H1 (cell line): ENCODE data around the gene RAB3C. TPM values are rescaled to one million over a fixed set of nuclear protein-coding genes. Genes with fewer than 3 reads are reported as not detected.

ENCODE experiments used
- CTCF ChIA-PET: fragments of 300-600 bp; sonication (Branson Sonifier 250); formaldehyde crosslinking; loops from one replicate; lab custom pipeline; 2021; ENCODE audit not compliant: partially characterized antibody; lab: Charles Lee
- POLR2A ChIA-PET: fragments of 300-600 bp; sonication (Branson Sonifier 250); formaldehyde crosslinking; loops from one replicate; lab custom pipeline; 2021; ENCODE audit warnings: inconsistent platforms; ENCODE audit not compliant: partially characterized antibody; lab: Charles Lee
- DNase-seq, 2 experiments: peaks; one replicate each; pipeline versions ENCODE4 v3.0.0 to v3.0.0-alpha.2; 2010 to 2022; ENCODE audit warnings: low spot score in 2 of 2, low read depth in 1 of 2, mixed read lengths in 1 of 2
- FAIRE-seq: peaks from 2 replicates; lab custom pipeline; 2011; peaks lifted over from hg19 to GRCh38; lab: Jason Lieb, UNC
- H2AFZ ChIP-seq: 2 replicates; pipeline ENCODE4 v1.8.1; 2012; ENCODE audit warnings: low read length, inconsistent platforms
- H2AK5ac ChIP-seq: 2 replicates; pipeline ENCODE4 v1.6.1; 2013; ENCODE audit warnings: low read depth, low read length
- H2BK120ac ChIP-seq: replicated peaks from 2 replicates; pipeline ENCODE3; 2013; ENCODE audit warnings: low read depth, low read length, inconsistent platforms
- H2BK12ac ChIP-seq: 2 replicates; pipeline ENCODE4 v1.6.1; 2013; ENCODE audit warnings: low read depth, low read length
- H2BK15ac ChIP-seq: 2 replicates; pipeline ENCODE4 v1.6.1; 2013; ENCODE audit warnings: low read length
- H2BK20ac ChIP-seq: 2 replicates; pipeline ENCODE4 v1.6.1; 2013; ENCODE audit warnings: low read length
- H2BK5ac ChIP-seq: 2 replicates; pipeline ENCODE4 v1.6.1; 2013; ENCODE audit warnings: low read depth, low read length
- H3K14ac ChIP-seq: 2 replicates; pipeline ENCODE4 v1.6.1; 2013; ENCODE audit warnings: inconsistent platforms; ENCODE audit not compliant: insufficient read length
- H3K18ac ChIP-seq: 2 replicates; pipeline ENCODE4 v1.6.1; 2013; ENCODE audit warnings: low read length; ENCODE audit errors: extremely low read depth
- H3K23ac ChIP-seq: 2 replicates; pipeline ENCODE4 v1.6.1; 2013; ENCODE audit warnings: inconsistent platforms; ENCODE audit not compliant: insufficient read length
- H3K23me2 ChIP-seq: 2 replicates; pipeline ENCODE4 v1.6.1; 2013; ENCODE audit warnings: low read depth, low read length
- H3K27ac ChIP-seq: 2 replicates; pipeline ENCODE4 v1.6.1; 2011; ENCODE audit warnings: low read depth, low read length, inconsistent platforms
- H3K27me3 ChIP-seq, 4 experiments: replicated peaks in 1 of 4; 1 replicate in 1 of 4; 2 replicates in 3 of 4; pipeline versions ENCODE4 v1.6.1 to v1.8.1; 2011 to 2013; ENCODE audit warnings: low read length in 3 of 4, mild to moderate bottlenecking in 3 of 4, inconsistent platforms in 2 of 4, mixed read lengths in 2 of 4, moderate library complexity in 1 of 4; ENCODE audit not compliant: control insufficient read depth in 3 of 4, insufficient read depth in 3 of 4; ENCODE audit errors: extremely low read depth in 1 of 4
- H3K36me3 ChIP-seq, 4 experiments: 2 replicates each; pipeline versions ENCODE4 v1.6.1 to v1.8.1; 2011 to 2013; ENCODE audit warnings: mild to moderate bottlenecking in 4 of 4, low read length in 3 of 4, moderate library complexity in 2 of 4, control low read depth in 1 of 4, inconsistent platforms in 1 of 4; ENCODE audit not compliant: insufficient read depth in 4 of 4, control insufficient read depth in 2 of 4
- H3K4ac ChIP-seq: replicated peaks from 2 replicates; pipeline ENCODE3; 2013; ENCODE audit warnings: low read length, low read depth, mixed read lengths, inconsistent platforms; ENCODE audit not compliant: insufficient read length
- H3K4me1 ChIP-seq, 4 experiments: replicated peaks in 1 of 4; 1 replicate in 1 of 4; 2 replicates in 3 of 4; pipeline versions ENCODE4 v1.6.1 to v1.8.1; 2011 to 2013; ENCODE audit warnings: low read length in 3 of 4, inconsistent platforms in 2 of 4, mixed read lengths in 1 of 4; ENCODE audit not compliant: insufficient read depth in 4 of 4, control insufficient read depth in 3 of 4
- H3K4me2 ChIP-seq, 2 experiments: 2 replicates each; pipeline versions ENCODE4 v1.6.1 to v1.8.1; 2011 to 2013; ENCODE audit warnings: low read depth in 2 of 2, low read length in 2 of 2, control low read depth in 1 of 2, inconsistent platforms in 1 of 2, mild to moderate bottlenecking in 1 of 2; ENCODE audit not compliant: insufficient read depth in 1 of 2
- H3K4me3 ChIP-seq, 4 experiments: fragments of 200-600, 300-600 bp in 1 of 4; sonication (generic), shearing (Covaris generic), sonication (Bioruptor Twin) in 1 of 4; 2 replicates each; pipeline versions ENCODE4 v1.5.1 to v1.8.1; 2011 to 2016; ENCODE audit warnings: low read length in 4 of 4, low read depth in 3 of 4, control low read depth in 2 of 4, inconsistent platforms in 2 of 4, mild to moderate bottlenecking in 2 of 4, mixed read lengths in 1 of 4, moderate library complexity in 1 of 4; ENCODE audit not compliant: insufficient read depth in 2 of 4; ENCODE audit errors: extremely low read depth in 1 of 4
- H3K56ac ChIP-seq: replicated peaks from 2 replicates; pipeline ENCODE3; 2013; ENCODE audit warnings: low read depth, mild to moderate bottlenecking, mixed read lengths, low read length, inconsistent platforms; ENCODE audit not compliant: insufficient read length
- H3K79me1 ChIP-seq: 2 replicates; pipeline ENCODE4 v1.6.1; 2013; ENCODE audit warnings: low read depth, low read length, control low read depth
- H3K79me2 ChIP-seq, 2 experiments: 2 replicates each; pipeline versions ENCODE4 v1.6.1 to v1.8.1; 2012 to 2013; ENCODE audit warnings: low read length in 2 of 2, mild to moderate bottlenecking in 2 of 2, inconsistent platforms in 1 of 2; ENCODE audit not compliant: insufficient read depth in 2 of 2, control insufficient read depth in 1 of 2
- H3K9ac ChIP-seq, 4 experiments: replicated peaks in 1 of 4; 1 replicate in 1 of 4; 2 replicates in 3 of 4; pipeline versions ENCODE4 v1.6.1 to v1.8.1; 2011 to 2013; ENCODE audit warnings: low read depth in 3 of 4, low read length in 3 of 4, control low read depth in 2 of 4, mild to moderate bottlenecking in 2 of 4, moderate library complexity in 2 of 4, inconsistent platforms in 1 of 4; ENCODE audit errors: extremely low read depth in 1 of 4
- H3K9me3 ChIP-seq, 2 experiments: 2 replicates each; pipeline versions ENCODE4 v1.6.1 to v1.8.1; 2012 to 2013; ENCODE audit warnings: mild to moderate bottlenecking in 2 of 2, moderate library complexity in 2 of 2, control low read depth in 1 of 2, inconsistent platforms in 1 of 2, low read depth in 1 of 2, low read length in 1 of 2, mixed read lengths in 1 of 2; ENCODE audit not compliant: insufficient read depth in 2 of 2
- H4K20me1 ChIP-seq, 2 experiments: replicated peaks in 1 of 2; 2 replicates each; pipeline versions ENCODE3 to v1.8.1; 2011 to 2013; ENCODE audit warnings: inconsistent platforms in 2 of 2, low read length in 2 of 2, mild to moderate bottlenecking in 1 of 2; ENCODE audit not compliant: insufficient read depth in 2 of 2, control insufficient read depth in 1 of 2
- H4K5ac ChIP-seq: 2 replicates; pipeline ENCODE4 v1.6.1; 2013; ENCODE audit warnings: low read length, low read depth, mixed read lengths, inconsistent platforms; ENCODE audit not compliant: insufficient read length
- H4K8ac ChIP-seq: 2 replicates; pipeline ENCODE4 v1.8.0; 2013; ENCODE audit warnings: mild to moderate bottlenecking, moderate library complexity, low read length, inconsistent platforms; ENCODE audit not compliant: insufficient read depth; ENCODE audit errors: extremely low read depth
- H4K91ac ChIP-seq: replicated peaks from 2 replicates; pipeline ENCODE3; 2013; ENCODE audit warnings: low read length, mixed read lengths, inconsistent platforms; ENCODE audit not compliant: insufficient read length
- ASH2L ChIP-seq: fragments of 200-600, 300-600 bp; sonication (generic); IDR thresholded peaks from one replicate; pipeline ENCODE4 v1.7.1; 2017; ENCODE audit warnings: low read length
- BCL11A ChIP-seq, 2 experiments: IDR thresholded peaks; one replicate each; pipeline ENCODE4 v1.6.1; 2011; ENCODE audit warnings: low read depth in 2 of 2, low read length in 2 of 2, mild to moderate bottlenecking in 2 of 2
- CREB1 ChIP-seq: IDR thresholded peaks from 2 replicates; pipeline ENCODE4 v1.6.1; 2012; ENCODE audit warnings: inconsistent platforms
- KDM1A ChIP-seq: fragments of 200-600, 300-600 bp; sonication (generic); IDR thresholded peaks from 2 replicates; pipeline ENCODE4 v1.7.1; 2016; ENCODE audit warnings: mild to moderate bottlenecking, low read length, borderline replicate concordance
- KDM4A ChIP-seq: IDR thresholded peaks from one replicate; pipeline ENCODE4 v1.7.1; 2012; ENCODE audit warnings: low read depth, mild to moderate bottlenecking, moderate library complexity, low read length, inconsistent platforms; ENCODE audit not compliant: severe bottlenecking
- MAFK ChIP-seq: IDR thresholded peaks from 2 replicates; pipeline ENCODE4 v1.6.1; 2012; ENCODE audit warnings: low read depth, mild to moderate bottlenecking, improper control_type of control experiment, low read length
- PHF8 ChIP-seq: fragments of 200-600 bp; sonication (generic); conservative IDR thresholded peaks from 2 replicates; pipeline ENCODE4 v1.7.1; 2012; ENCODE audit warnings: low read depth, mild to moderate bottlenecking, inconsistent platforms, low read length, moderate library complexity
- SIN3A ChIP-seq, 2 experiments: IDR thresholded peaks in 1 of 2; conservative IDR thresholded peaks in 1 of 2; 2 replicates each; pipeline ENCODE4 v1.6.1; 2011 to 2012; ENCODE audit warnings: low read length in 2 of 2, improper control_type of control experiment in 1 of 2, low read depth in 1 of 2, mild to moderate bottlenecking in 1 of 2
- SIX5 ChIP-seq: IDR thresholded peaks from 2 replicates; pipeline ENCODE4 v1.6.1; 2011; ENCODE audit warnings: mild to moderate bottlenecking, low read depth, low read length
- SRF ChIP-seq: IDR thresholded peaks from 2 replicates; pipeline ENCODE4 v1.6.1; 2011; ENCODE audit warnings: mild to moderate bottlenecking, low read depth, low read length, moderate library complexity
- TAF1 ChIP-seq: IDR thresholded peaks from 2 replicates; pipeline ENCODE4 v1.6.1; 2011; ENCODE audit warnings: mild to moderate bottlenecking, low read depth, low read length
- WGBS, 2 experiments: shearing (Covaris generic) in 1 of 2; methylation state at CpG; one replicate each; pipeline versions ENCODE4 v1.1.6 to v1.1.7; 2013 to 2015; ENCODE audit warnings: low lambda C conversion rate in 2 of 2, mixed read lengths in 2 of 2, inconsistent platforms in 1 of 2, low coverage in 1 of 2, missing lambda C conversion rate in 1 of 2; ENCODE audit not compliant: insufficient replicate concordance in 2 of 2, insufficient coverage in 1 of 2, insufficient read length in 1 of 2; ENCODE audit errors: extremely low coverage in 1 of 2, missing lambda C conversion rate in 1 of 2; 5-methylcytosine and 5-hydroxymethylcytosine counted together
- polyA plus RNA-seq, 7 experiments: library from polyadenylated mRNA; depleted of rRNA in 3 of 7; stranded (reverse) in 5 of 7; unstranded in 2 of 7; fragments of >200 nt in 5 of 7; fragments of 200-250 nt in 2 of 7; gene quantifications; 1 replicate in 5 of 7; 2 replicates in 1 of 7; 4 replicates in 1 of 7; pipeline versions ENCODE4 v1.2.1 to v1.2.3, GENCODE V29; 2011 to 2013; ENCODE audit warnings: missing spikeins in 2 of 7, mixed read lengths in 2 of 7
- total RNA-seq: library from RNA; stranded (reverse); fragmentation: NEBNext Ultra II Directional; extraction: Animal tissue kit (Norgen Biotek cat#: 25700); gene quantifications from 2 replicates; pipeline ENCODE4 v1.2.1, GENCODE V29; 2021

The RAB3C gene
- total and polyA plus RNA-seq, 2 of the 8 experiments (the other 6 are each of a cell fraction or from before 2014, with no cell fraction given) = 14.7 to 18.3 TPM

GRCh38 chr5:58582019-58582802 is 664 bp upstream of the RAB3C start:
- H3K56ac ChIP-seq = peak overlapping the region; percentile 7
- H3K79me1 ChIP-seq = no peaks in the 10 kb centered on the region
- H3K23me2 ChIP-seq = peaks cover 14% of the 10 kb centered on the region
- no peak overlapping the region for H2BK15ac ChIP-seq
- H3K4me1 ChIP-seq = peaks cover 0 to 8% (median under 1%) of the 10 kb centered on the region in 4 experiments; a peak in 4 of 7 replicates
- no peaks in the 10 kb centered on the region for H3K9me3 ChIP-seq
- H3K14ac ChIP-seq = no peak overlapping the region
- H2BK20ac ChIP-seq = no peak overlapping the region
- H4K5ac ChIP-seq = no peak overlapping the region
- peak overlapping the region; percentile 91 for H2AFZ ChIP-seq
- H3K4me2 ChIP-seq = peak overlapping the region; percentile 81 to 100
- no peak overlapping the region for H3K27ac ChIP-seq
- WGBS, 2 experiments = 1% methylated on average over 35 of the region's 38 CpGs; no CpG with 5 or more reads in 1 of the 2 experiments
- POLR2A ChIA-PET = interaction anchor here (1.5 kb wide), 1 partner anchor 42 kb away, joined by 3 read pairs; no protein-coding TSS in a partner anchor
- H4K8ac ChIP-seq = no peak overlapping the region
- FAIRE-seq = no peak
- peak overlapping the region; percentile 5; the same call in 1 of the 2 replicates for H3K18ac ChIP-seq
- no peaks in the 10 kb centered on the region for H3K79me2 ChIP-seq
- H2BK120ac ChIP-seq = no peak overlapping the region
- peak in 1 of 2 experiments; percentile 57 for DNase-seq
- CTCF ChIA-PET = interaction anchor here (0.6 to 1.7 kb wide), 8 partner anchors 11 to 649 kb away, joined by 3 to 4 read pairs (median 4); no protein-coding TSS in a partner anchor
- H4K91ac ChIP-seq = no peak overlapping the region
- H3K4me3 ChIP-seq = peak overlapping the region; percentile 84 to 96 (median 92)
- H3K23ac ChIP-seq = no peak overlapping the region
- H2BK5ac ChIP-seq = no peak overlapping the region; the same call in 1 of the 2 replicates
- no peak overlapping the region for H2AK5ac ChIP-seq
- H3K9ac ChIP-seq = peak overlapping the region; percentile 50 to 61 (median 54)
- no peaks in the 10 kb centered on the region for H3K36me3 ChIP-seq
- peaks cover 0 to 4% (median 2%) of the 10 kb centered on the region in 4 experiments; a peak in 2 of 7 replicates for H3K27me3 ChIP-seq
- no peaks in the 10 kb centered on the region for H4K20me1 ChIP-seq
- H2BK12ac ChIP-seq = no peak overlapping the region; the same call in 1 of the 2 replicates
- peak overlapping the region; percentile 23 for H3K4ac ChIP-seq
- TF ChIP-seq SIX5 (no peak), MAFK (no peak), PHF8 (0 out of 2 replicates have a peak, but pooled peaks have one; percentile 2), SRF (no peak), BCL11A (IDR thresholded peaks at IDR 0.05; ENCODE audit: low read depth in 2 of 2, low read length in 2 of 2) (no peak), SIN3A (conservative IDR thresholded peaks at IDR 0.05 in 1 of 2, IDR thresholded peaks at IDR 0.05 in 1 of 2; ENCODE audit: low read depth in 1 of 2, low read length in 2 of 2) (peak; percentile 42 to 70; a peak in 2 of 4 replicates), TAF1 (0 out of 2 replicates have a peak, but pooled peaks have one; percentile 34), KDM1A (peak; percentile 9; the same call in 1 of the 2 replicates), CREB1 (0 out of 2 replicates have a peak, but pooled peaks have one; percentile 33), KDM4A (peak; percentile 57), ASH2L (peak; percentile 84)
